Aorta (tissue), 5 donors: ENCODE measurements around the gene CFD. TPM values are rescaled to one million over a fixed set of nuclear protein-coding genes. Genes with fewer than 3 reads are reported as not detected.

Source experiments
- ATAC-seq: fragments of 200-7000 bp; cut with Tn5 transposase; one replicate; pipeline ENCODE4 v1.9.1; 2022; ENCODE audit warnings: moderate library complexity; ENCODE audit not compliant: low FRiP score
- DNase-seq, 2 donors: peaks; one replicate each; pipeline ENCODE4 v3.0.0-alpha.2; 2020
- H3K27ac ChIP-seq, 2 donors: one replicate each; pipeline ENCODE4 v1.5.1; 2013; ENCODE audit warnings: low read length in 2 of 2, mild to moderate bottlenecking in 2 of 2, moderate library complexity in 2 of 2, control low read depth in 1 of 2, inconsistent platforms in 1 of 2, low read depth in 1 of 2
- H3K27me3 ChIP-seq, 2 donors: one replicate each; pipeline ENCODE4 v1.6.1; 2013; ENCODE audit warnings: control low read depth in 1 of 2, low read length in 1 of 2, mild to moderate bottlenecking in 1 of 2, moderate library complexity in 1 of 2; ENCODE audit not compliant: insufficient read depth in 2 of 2, control insufficient read depth in 1 of 2
- H3K36me3 ChIP-seq, 2 donors: one replicate each; pipeline ENCODE4 v1.6.1; 2013; ENCODE audit warnings: control low read depth in 1 of 2, low read length in 1 of 2, mild to moderate bottlenecking in 1 of 2; ENCODE audit not compliant: insufficient read depth in 2 of 2, control insufficient read depth in 1 of 2
- H3K4me1 ChIP-seq, 2 donors: one replicate each; pipeline ENCODE4 v1.6.1; 2013; ENCODE audit warnings: low read length in 2 of 2, control low read depth in 1 of 2, mild to moderate bottlenecking in 1 of 2, moderate library complexity in 1 of 2; ENCODE audit not compliant: insufficient read depth in 2 of 2, control insufficient read depth in 1 of 2
- H3K4me3 ChIP-seq, 2 donors: one replicate each; pipeline ENCODE4 v1.5.1; 2013; ENCODE audit warnings: low read length in 2 of 2, control low read depth in 1 of 2, mild to moderate bottlenecking in 1 of 2
- H3K9me3 ChIP-seq: one replicate; pipeline ENCODE4 v1.6.1; 2013; ENCODE audit warnings: mild to moderate bottlenecking, low read length; ENCODE audit not compliant: control insufficient read depth
- WGBS, 2 donors: extraction: QIAGEN DNeasy Blood & Tissue Kit; methylation state at CpG; one replicate each; pipeline ENCODE4 v1.1.7; 2013; 5-methylcytosine and 5-hydroxymethylcytosine counted together
- intact Hi-C, 2 donors: fragments of 100-400 bp; cut with DNase I; formaldehyde crosslinking; loops; one replicate each; pipeline versions ENCODE4 v1.14.2 to v1.15.0; 2022
- polyA plus RNA-seq, 2 donors: library from polyadenylated mRNA; stranded (reverse); fragments of 200-250 nt; gene quantifications; one replicate each; pipeline ENCODE4 v1.2.3, GENCODE V29; 2013
- total RNA-seq, 2 donors: library from RNA; stranded (reverse); fragmentation: NEBNext Ultra II Directional; extraction: Animal tissue kit (Norgen Biotek cat#: 25700); gene quantifications; one replicate each; pipeline ENCODE4 v1.2.1, GENCODE V29; 2021
- donor health status: healthy with polysubstance abuse.
- donor health status: Bipolar disorder and iron deficiency.
- donor health status: DM: no; HTN: no; CAD: no.
- donor health status: DM: no; HTN: no; CAD: no.
- donor health status: DM: yes; HTN: yes; CAD: no.

The CFD gene
- total and polyA plus RNA-seq, 4 donors, result 3.3 to 354 (median 63.7) TPM

DNA sequence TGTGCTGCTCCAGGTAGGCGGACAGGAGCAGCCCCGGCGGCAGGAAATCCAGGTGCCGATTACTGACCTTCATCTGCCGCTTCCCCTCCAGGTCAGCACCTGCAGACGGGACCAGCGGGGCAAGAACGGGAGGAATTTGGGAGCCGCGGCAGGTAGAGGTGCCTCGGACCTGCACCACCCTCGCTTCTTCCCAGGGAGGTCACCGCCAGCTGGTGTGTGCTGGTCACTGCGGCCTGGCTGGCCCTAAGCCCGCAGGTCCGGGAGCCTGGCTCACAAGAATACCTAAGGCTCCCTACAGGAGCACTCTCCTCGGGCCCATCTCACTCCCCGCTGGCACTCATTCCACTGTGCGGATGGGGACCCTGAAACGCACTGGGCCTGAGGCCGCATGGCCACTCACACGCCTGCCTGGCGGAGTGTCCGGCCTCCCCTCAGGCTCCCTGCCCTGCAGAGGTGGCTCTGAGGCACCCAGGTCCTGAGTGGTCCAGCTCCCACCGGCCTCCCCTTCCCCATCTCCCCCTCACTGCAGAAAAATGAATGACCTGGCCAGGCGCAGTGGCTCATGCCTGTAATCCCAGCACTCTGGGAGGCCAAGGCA lies 38.1 kb downstream of the CFD start:
- no peaks in the 10 kb centered on the region for H3K27me3 ChIP-seq
- no peak overlapping the region for H3K27ac ChIP-seq
- DNase-seq, result no peak
- intact Hi-C loops, result loop anchor here in 1 of 2 donors (10.0 kb wide), 1 partner anchor 197 kb away; the partner anchor contains the start of gene POLR2E
- no peaks in the 10 kb centered on the region for H3K4me1 ChIP-seq
- 90 to 93% methylated on average over 25 to 26 of the region's 26 CpGs for WGBS, 2 donors
- ATAC-seq, result no peak
- no peaks in the 10 kb centered on the region for H3K9me3 ChIP-seq
- H3K36me3 ChIP-seq, result no peaks in the 10 kb centered on the region
- no peak overlapping the region for H3K4me3 ChIP-seq

DNA sequence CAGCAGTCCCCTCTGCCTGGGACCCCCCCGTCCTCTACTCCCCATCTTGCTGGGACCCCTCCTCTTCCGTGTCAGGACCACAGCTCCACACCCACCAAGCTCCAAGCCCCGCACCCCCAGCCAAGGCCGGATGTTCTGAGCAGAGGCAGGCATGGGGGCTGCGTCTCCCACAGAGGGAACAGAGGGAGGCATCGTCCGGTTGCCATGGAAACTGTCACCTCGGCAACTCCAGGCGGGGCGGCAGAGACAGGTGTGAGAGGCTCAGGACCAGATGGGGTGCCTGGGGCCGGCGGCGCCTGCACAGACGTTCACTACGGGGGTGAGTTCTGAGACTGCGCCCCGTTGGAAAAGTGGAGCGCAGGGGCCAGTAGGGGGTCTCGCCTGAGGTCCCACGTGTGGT lies 39.2 kb downstream of the CFD start:
- Histone ChIP-seq H3K4me1 (no peaks in the 10 kb centered on the region), H3K27me3 (no peaks in the 10 kb centered on the region), H3K27ac (no peak overlapping the region), H3K9me3 (no peaks in the 10 kb centered on the region), H3K4me3 (no peak overlapping the region), H3K36me3 (no peaks in the 10 kb centered on the region)
- 76 to 79% methylated on average over 19 to 20 of the region's 20 CpGs for WGBS, 2 donors
- DNase-seq (no peak), ATAC-seq (no peak)
- intact Hi-C loops, result loop anchor here in 1 of 2 donors (10.0 kb wide), 1 partner anchor 196 kb away; the partner anchor contains the start of gene POLR2E

DNA sequence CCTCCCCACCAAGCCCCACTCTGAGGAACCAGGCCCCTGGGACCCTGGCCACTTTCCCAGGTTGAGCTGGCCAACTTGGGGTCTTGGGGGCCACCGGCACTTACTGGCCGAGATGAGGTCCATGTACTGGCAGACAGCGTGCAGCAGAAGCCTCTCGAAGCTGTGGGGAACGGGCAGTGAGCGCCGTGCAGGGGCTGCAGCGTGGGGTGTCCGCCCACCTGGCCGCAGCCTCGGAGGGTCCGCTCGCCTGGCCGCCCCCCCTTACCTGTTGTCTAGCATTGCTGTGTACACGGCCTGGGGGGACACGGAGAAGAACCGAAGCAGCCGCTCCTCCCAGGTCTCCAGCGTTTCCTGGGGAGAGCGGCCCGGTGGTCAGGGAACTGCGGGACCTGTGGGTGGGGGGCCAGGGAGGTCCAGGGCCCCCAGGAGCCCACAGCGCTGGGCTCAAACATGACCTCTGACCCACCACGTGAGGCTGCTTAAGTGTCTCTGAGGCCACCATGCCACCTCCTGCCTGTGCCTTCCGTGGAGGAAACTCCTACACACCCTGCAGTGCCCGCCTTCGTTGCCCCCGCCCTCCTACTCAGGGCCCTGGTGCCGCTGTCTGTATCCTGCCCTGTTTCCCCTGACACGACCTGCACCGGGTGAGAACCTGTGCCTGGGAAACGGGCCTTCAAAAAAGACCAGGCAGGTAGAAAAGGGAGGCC lies 40.0 kb downstream of the CFD start:
- no peaks in the 10 kb centered on the region for H3K9me3 ChIP-seq

DNA sequence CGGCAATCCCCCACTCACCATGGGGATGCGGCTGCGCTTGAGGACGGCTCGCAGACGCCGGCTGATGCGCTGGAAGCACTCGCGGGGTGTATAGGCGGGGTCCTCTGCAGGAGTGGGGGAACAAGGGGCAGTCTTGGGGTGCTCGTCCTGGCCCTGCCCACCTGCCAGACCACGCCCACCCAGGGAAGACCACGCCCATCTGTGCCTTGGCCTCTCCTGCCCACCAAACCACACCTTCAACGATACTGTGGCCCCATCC lies 40.5 kb downstream of the CFD start:
- no peaks in the 10 kb centered on the region for H3K27me3 ChIP-seq
- no peaks in the 10 kb centered on the region for H3K9me3 ChIP-seq
- intact Hi-C loops, result no loop called here
- DNase-seq (no peak), ATAC-seq (no peak)
- no peaks in the 10 kb centered on the region for H3K4me1 ChIP-seq
- H3K27ac ChIP-seq, result no peak overlapping the region
- H3K36me3 ChIP-seq, result no peaks in the 10 kb centered on the region
- 90 to 92% methylated on average over 13 to 15 of the region's 15 CpGs for whole genome bisulfite sequencing, 2 donors
- no peak overlapping the region for H3K4me3 ChIP-seq

More for the DNA sequence above, 40.0 kb downstream of the CFD start:
- H3K36me3 ChIP-seq, result no peaks in the 10 kb centered on the region
- H3K27ac ChIP-seq, result no peak overlapping the region
- no peak overlapping the region for H3K4me3 ChIP-seq
- 90% methylated on average over 32 of the region's 32 CpGs for WGBS, 2 donors
- no peaks in the 10 kb centered on the region for H3K27me3 ChIP-seq
- no peaks in the 10 kb centered on the region for H3K4me1 ChIP-seq
- intact Hi-C loops, result loop anchor here in 1 of 2 donors (10.0 kb wide), 1 partner anchor 195 kb away; the partner anchor contains the start of gene POLR2E
- DNase-seq (no peak), ATAC-seq (no peak)

DNA sequence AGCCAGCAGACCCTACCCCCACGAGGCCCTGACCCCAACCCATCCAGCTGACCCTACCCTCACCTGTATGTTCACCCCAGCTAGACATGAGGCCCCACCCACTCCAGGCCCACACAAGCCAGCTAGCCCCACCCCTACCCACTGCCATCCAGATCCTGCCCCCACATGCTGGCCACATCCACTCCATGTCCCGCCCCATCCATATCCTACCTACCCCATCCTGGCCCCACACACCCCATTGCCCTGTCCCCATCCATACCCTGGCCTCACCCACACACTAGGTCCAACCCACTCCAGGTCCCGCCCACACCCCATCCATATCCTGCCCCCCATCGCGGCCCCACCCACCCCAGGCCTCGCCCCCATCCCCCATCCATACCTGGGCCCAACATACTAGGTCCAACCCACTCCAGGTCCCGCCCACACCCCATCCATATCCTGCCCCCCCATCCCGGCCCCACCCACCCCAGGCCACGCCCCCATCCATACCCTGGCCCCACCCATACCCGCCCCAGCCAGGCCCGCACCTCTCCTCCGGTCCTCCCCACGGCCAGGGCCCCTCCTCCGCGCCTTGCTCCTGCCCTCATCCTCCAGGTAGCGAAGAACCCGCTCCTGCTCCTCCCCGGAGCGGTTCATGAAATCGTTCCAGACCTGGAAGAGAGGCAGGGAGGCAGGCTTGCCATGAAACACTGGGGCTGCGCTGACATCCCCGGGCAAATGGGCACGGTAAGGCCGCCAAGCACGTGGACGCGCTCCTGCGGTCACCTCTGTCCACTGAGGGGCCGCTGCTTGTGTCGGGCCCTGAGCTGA lies 41.0 kb downstream of the CFD start:
- no peak for ATAC-seq
- 84 to 86% methylated on average over 29 to 30 of the region's 30 CpGs for WGBS, 2 donors
- intact Hi-C loops, result no loop called here

DNA sequence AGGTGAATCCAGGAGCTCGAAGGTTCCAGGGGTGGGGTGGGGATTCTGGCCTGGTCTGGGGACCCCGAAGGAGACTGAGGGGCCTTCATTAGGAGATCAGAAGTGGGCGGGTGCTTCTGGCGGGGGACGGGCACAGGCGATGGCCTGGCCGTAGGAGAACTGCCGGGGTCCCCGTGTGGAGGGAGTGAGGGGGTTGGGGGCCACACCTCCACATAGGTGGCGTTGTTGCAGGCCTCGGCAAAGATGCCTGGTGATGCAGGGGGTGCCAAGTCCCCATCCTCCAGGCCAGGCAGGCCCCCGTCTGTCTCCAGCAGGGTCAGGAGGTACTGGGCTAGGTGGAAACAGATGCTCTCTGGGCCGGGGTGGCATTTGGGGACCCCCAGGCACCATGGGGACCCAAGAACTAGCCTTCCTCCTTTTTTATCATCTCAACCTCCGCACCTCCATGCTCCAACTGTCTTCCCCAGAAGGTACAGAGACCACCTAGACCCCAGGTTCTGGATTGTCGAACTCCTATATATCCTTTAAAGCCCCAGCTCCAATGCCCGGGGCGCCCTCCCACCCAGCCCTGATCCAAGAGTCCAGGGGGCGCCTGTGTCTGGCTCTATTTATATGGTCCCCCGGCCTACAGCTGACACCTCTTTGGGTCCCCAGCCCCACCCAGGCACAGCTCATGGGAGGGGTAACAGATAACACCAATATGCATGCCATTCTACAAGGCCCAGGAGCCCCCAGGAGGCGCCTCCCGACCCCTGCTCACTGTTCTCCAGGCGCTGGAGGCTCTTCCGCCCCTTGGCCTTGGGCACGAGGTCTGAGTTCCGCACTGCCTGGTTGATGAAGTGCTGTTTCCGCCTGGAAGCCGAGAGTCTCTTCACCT lies 42.0 kb downstream of the CFD start:
- intact Hi-C loops, result no loop called here
- WGBS, 2 donors, result 94 to 95% methylated on average over 24 to 27 of the region's 27 CpGs
- Histone ChIP-seq H3K9me3 (no peaks in the 10 kb centered on the region), H3K4me3 (no peak overlapping the region), H3K27ac (no peak overlapping the region), H3K36me3 (no peaks in the 10 kb centered on the region), H3K4me1 (no peaks in the 10 kb centered on the region), H3K27me3 (no peaks in the 10 kb centered on the region)
- DNase-seq, result no peak
- no peak for ATAC-seq

More for the DNA sequence above, 41.0 kb downstream of the CFD start:
- Histone ChIP-seq H3K27me3 (no peaks in the 10 kb centered on the region), H3K4me3 (no peak overlapping the region), H3K4me1 (no peaks in the 10 kb centered on the region), H3K27ac (no peak overlapping the region), H3K36me3 (no peaks in the 10 kb centered on the region), H3K9me3 (no peaks in the 10 kb centered on the region)
- no peak for DNase-seq

DNA sequence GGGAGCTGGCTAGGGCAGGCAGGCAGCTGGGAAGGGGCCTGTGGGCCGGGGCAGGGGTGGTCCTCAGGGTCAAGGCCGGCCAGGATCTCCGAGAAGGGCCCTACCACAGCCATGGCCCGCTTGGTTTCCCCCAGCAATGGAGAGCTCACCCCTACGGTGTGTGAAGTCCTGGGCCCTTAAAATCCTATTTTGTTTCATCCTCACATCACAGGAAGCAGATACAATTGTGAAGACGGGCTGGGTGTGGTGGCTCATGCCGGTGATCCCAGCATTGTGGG lies 42.6 kb downstream of the CFD start:
- DNase-seq (no peak), ATAC-seq (no peak)
- no peaks in the 10 kb centered on the region for H3K27me3 ChIP-seq
- 92 to 96% methylated on average over 7 of the region's 7 CpGs for WGBS, 2 donors
- H3K4me3 ChIP-seq, result no peak overlapping the region
- intact Hi-C loops, result no loop called here
- H3K27ac ChIP-seq, result no peak overlapping the region
- H3K36me3 ChIP-seq, result no peaks in the 10 kb centered on the region
- H3K4me1 ChIP-seq, result no peaks in the 10 kb centered on the region
- H3K9me3 ChIP-seq, result no peaks in the 10 kb centered on the region

DNA sequence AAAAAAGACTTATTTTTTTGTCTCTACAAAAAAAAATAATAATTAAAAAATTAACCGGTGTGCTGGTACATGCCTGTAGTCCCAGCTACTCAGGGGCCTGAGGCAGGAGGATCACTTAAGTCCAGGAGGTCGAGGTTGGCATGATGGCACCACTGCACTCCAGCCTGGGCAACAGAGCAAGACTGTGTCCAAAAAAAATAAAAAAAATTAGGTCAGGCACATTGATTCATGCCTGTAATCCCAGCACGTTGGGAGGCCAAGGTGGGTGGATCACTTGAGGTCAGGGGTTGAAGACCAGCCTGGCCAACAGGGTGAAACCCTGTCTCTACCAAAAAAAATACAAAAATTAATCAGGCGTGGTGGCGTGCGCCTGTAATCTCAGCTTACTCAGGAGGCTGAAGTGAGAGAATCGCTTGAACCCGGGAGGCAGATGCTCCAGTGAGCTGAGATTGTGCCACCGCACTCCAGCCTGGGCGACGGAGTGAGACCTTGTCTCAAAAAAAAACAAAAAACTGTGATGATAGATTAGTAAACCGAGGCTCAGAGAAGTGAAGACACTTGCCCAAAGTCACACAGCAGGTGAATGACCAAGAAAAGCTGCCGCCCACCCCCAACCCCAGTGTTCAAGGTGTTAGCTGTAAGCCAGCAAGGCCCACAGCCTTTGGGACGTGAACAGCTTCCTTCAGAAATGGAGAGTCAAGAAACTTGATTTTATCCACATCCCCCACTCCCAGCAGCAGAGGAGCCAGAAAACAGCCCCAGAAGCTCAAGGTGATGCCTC lies 43.2 kb downstream of the CFD start:
- no peaks in the 10 kb centered on the region for H3K9me3 ChIP-seq
- no peak overlapping the region for H3K4me3 ChIP-seq
- H3K4me1 ChIP-seq, result no peaks in the 10 kb centered on the region
- H3K27ac ChIP-seq, result no peak overlapping the region
- ATAC-seq (no peak), DNase-seq (no peak)
- no peaks in the 10 kb centered on the region for H3K36me3 ChIP-seq
- WGBS, 2 donors, result 75 to 76% methylated on average over 14 of the region's 14 CpGs
- intact Hi-C loops, result no loop called here
- no peaks in the 10 kb centered on the region for H3K27me3 ChIP-seq
